K562 (cell line): ENCODE data around the gene SIAE. TPM values are rescaled to one million over a fixed set of nuclear protein-coding genes. Genes with fewer than 3 reads are reported as not detected.

Experiments used
- ATAC-seq: fragments of 200-7000 bp; cut with Tn5 transposase; 3 replicates; pipeline ENCODE4 v1.9.1; 2020; ENCODE audit warnings: moderate library complexity
- BruUV-seq: library from RNA; stranded (reverse); fragments of 400-500 nt; replicated peaks from 2 replicates; lab custom pipeline; 2021; lab: Mats Ljungman, UMichigan
- CTCF ChIA-PET: fragments of 300-600 bp; formaldehyde crosslinking; extraction: SDS; loops from one replicate; lab custom pipeline; 2021; ENCODE audit warnings: low intra/inter-chr PET ratio; lab: Yijun Ruan, JAX
- POLR2A ChIA-PET: fragments of 300-600, 350-650 bp; sonication (Branson Sonifier 250); formaldehyde crosslinking; extraction: SDS; loops from one replicate; lab custom pipeline; 2021; ENCODE audit warnings: antibody characterized with exemption, inconsistent platforms; lab: Yijun Ruan, JAX
- DNase-seq, 4 experiments: peaks; one replicate each; pipeline versions ENCODE4 v3.0.0 to v3.0.0-alpha.2; 2011 to 2018; ENCODE audit warnings: low spot score in 3 of 4, mixed read lengths in 3 of 4; ENCODE audit errors: extremely low read depth in 1 of 4
- FAIRE-seq: peaks from 2 replicates; lab custom pipeline; 2011; peaks lifted over from hg19 to GRCh38; lab: Jason Lieb, UNC
- H2AFZ ChIP-seq: 2 replicates; pipeline ENCODE4 v1.6.0; 2011; ENCODE audit warnings: low read depth, low read length, control low read depth, inconsistent platforms
- H3K27ac ChIP-seq: fragments of 200-600 bp; 3 replicates; pipeline ENCODE4 v1.8.0; 2011; ENCODE audit warnings: low read depth, mild to moderate bottlenecking, control low read depth, inconsistent platforms, low read length, moderate library complexity, mixed read lengths; ENCODE audit errors: extremely low read depth
- H3K27me3 ChIP-seq, 2 experiments: fragments of 300-600 bp in 1 of 2; 2 replicates in 1 of 2; 3 replicates in 1 of 2; pipeline versions ENCODE4 v1.6.0 to v1.8.0; 2011; ENCODE audit warnings: inconsistent platforms in 2 of 2, low read length in 2 of 2, mild to moderate bottlenecking in 1 of 2, mixed read lengths in 1 of 2, moderate library complexity in 1 of 2; ENCODE audit not compliant: control insufficient read depth in 2 of 2, insufficient read depth in 2 of 2
- H3K36me3 ChIP-seq: fragments of 300-600 bp; 3 replicates; pipeline ENCODE4 v1.8.0; 2011; ENCODE audit warnings: mild to moderate bottlenecking, low read length, inconsistent platforms; ENCODE audit not compliant: control insufficient read depth, insufficient read depth
- H3K4me1 ChIP-seq, 2 experiments: fragments of 200-600 bp in 1 of 2; replicated peaks in 1 of 2; 2 replicates in 1 of 2; 3 replicates in 1 of 2; pipeline versions ENCODE4 v1.5.1 to v1.8.0; 2011; ENCODE audit warnings: inconsistent platforms in 2 of 2, low read length in 2 of 2, mild to moderate bottlenecking in 1 of 2, mixed read lengths in 1 of 2, moderate library complexity in 1 of 2; ENCODE audit not compliant: control insufficient read depth in 2 of 2, insufficient read depth in 2 of 2
- H3K4me2 ChIP-seq: 2 replicates; pipeline ENCODE4 v1.6.1; 2011; ENCODE audit warnings: low read length, control low read depth, inconsistent platforms, mixed read lengths; ENCODE audit not compliant: insufficient read depth
- H3K4me3 ChIP-seq: fragments of 200-600 bp; sonication (generic), shearing (Covaris generic); 2 replicates; pipeline ENCODE4 v1.5.1; 2016; ENCODE audit warnings: control low read depth, inconsistent platforms
- H3K79me2 ChIP-seq: fragments of 200-600 bp; 3 replicates; pipeline ENCODE4 v1.8.0; 2011; ENCODE audit warnings: low read length, inconsistent platforms; ENCODE audit not compliant: control insufficient read depth, insufficient read depth
- H3K9ac ChIP-seq, 2 experiments: 2 replicates each; pipeline versions ENCODE4 v1.6.0 to v1.6.1; 2011; ENCODE audit warnings: low read depth in 2 of 2, low read length in 2 of 2, control low read depth in 1 of 2, inconsistent platforms in 1 of 2, mild to moderate bottlenecking in 1 of 2, mixed read lengths in 1 of 2; ENCODE audit not compliant: insufficient read depth in 1 of 2
- H3K9me1 ChIP-seq: one replicate; pipeline ENCODE4 v1.6.0; 2011; ENCODE audit warnings: inconsistent platforms, mild to moderate bottlenecking, low read length, moderate library complexity; ENCODE audit not compliant: control insufficient read depth, insufficient read depth
- H3K9me3 ChIP-seq: replicated peaks from 2 replicates; pipeline ENCODE4 v1.5.1; 2011; ENCODE audit warnings: low read depth, low read length, inconsistent platforms; ENCODE audit not compliant: control insufficient read depth, insufficient read depth
- H4K20me1 ChIP-seq: replicated peaks from 2 replicates; pipeline ENCODE4 v1.6.1; 2011; ENCODE audit warnings: low read length, inconsistent platforms, mixed read lengths; ENCODE audit not compliant: control insufficient read depth, insufficient read depth
- DEAF1 ChIP-seq: fragments of 450-650 bp; formaldehyde crosslinking; IDR thresholded peaks from 2 replicates; pipeline ENCODE4 v1.4.0; 2020; ENCODE audit warnings: mild to moderate bottlenecking, moderate library complexity
- MTF1 ChIP-seq: fragments of 250-450 bp; sonication (Bioruptor Pico); IDR thresholded peaks from 2 replicates; pipeline ENCODE4 v1.9.0; 2021; ENCODE audit warnings: moderate library complexity, mild to moderate bottlenecking, inconsistent platforms, borderline replicate concordance
- RAD21 ChIP-seq, 2 experiments: fragments of 250-450 bp in 1 of 2; fragments of 450-650 bp in 1 of 2; sonication (Bioruptor Pico) in 1 of 2; formaldehyde crosslinking in 1 of 2; IDR thresholded peaks in 1 of 2; conservative IDR thresholded peaks in 1 of 2; 2 replicates each; pipeline versions ENCODE4 v1.4.0 to v1.8.0; 2020 to 2022; ENCODE audit warnings: mild to moderate bottlenecking in 2 of 2, moderate library complexity in 1 of 2
- REST ChIP-seq, 2 experiments: fragments of 450-650 bp; formaldehyde crosslinking in 1 of 2; IDR thresholded peaks; 2 replicates each; pipeline versions ENCODE4 v1.4.0 to v1.6.1; 2014 to 2020; ENCODE audit warnings: mild to moderate bottlenecking in 2 of 2, borderline replicate concordance in 1 of 2, low read depth in 1 of 2
- SMC3 ChIP-seq: conservative IDR thresholded peaks from 2 replicates; pipeline ENCODE4 v1.6.1; 2011; ENCODE audit warnings: low read depth, low read length, improper control_type of control experiment; ENCODE audit not compliant: insufficient read depth
- WGBS: fragments of 100-300 bp; shearing (Covaris generic); methylation state at CpG from one replicate; pipeline ENCODE4 v1.1.6; 2016; ENCODE audit warnings: low coverage, mixed read lengths; ENCODE audit not compliant: insufficient coverage; ENCODE audit errors: missing lambda C conversion rate; 5-methylcytosine and 5-hydroxymethylcytosine counted together
- in situ Hi-C: fragments of 300-500 bp; cut with MboI; formaldehyde crosslinking; loops from 4 replicates; pipeline ENCODE4 v1.15.0; 2018; ENCODE audit warnings: inconsistent platforms, mixed read lengths
- intact Hi-C: fragments of 100-400 bp; cut with micrococcal nuclease; formaldehyde crosslinking; loops from 2 replicates; pipeline ENCODE4 v1.14.2; 2022
- polyA plus RNA-seq, 8 experiments: library from polyadenylated mRNA; depleted of rRNA in 4 of 8; stranded (reverse) in 5 of 8; unstranded in 3 of 8; fragments of >200 nt; fragmentation: Nextera tagmentation in 2 of 8; fragmentation: Illumina TruSeq in 1 of 8; extraction: Ambion mirVana in 2 of 8; extraction: Trizol in 1 of 8; gene quantifications; 2 replicates each; pipeline versions ENCODE4 v1.2.1 to v1.2.3, GENCODE V29; 2011 to 2014; ENCODE audit warnings: inconsistent platforms in 1 of 8, missing spikeins in 1 of 8
- total RNA-seq, 7 experiments: library from RNA; depleted of rRNA in 6 of 7; stranded (reverse); fragments of >200 nt in 6 of 7; fragmentation: Illumina TruSeq in 2 of 7; extraction: Trizol in 2 of 7; gene quantifications; 2 replicates each; pipeline versions ENCODE4 v1.2.1 to v1.2.3, GENCODE V29; 2011 to 2021; ENCODE audit warnings: low replicate concordance in 1 of 7
- TF ChIP-seq, protein P1 (sequence below): fragments of 250-450 bp; sonication (Bioruptor Pico); IDR thresholded peaks from 2 replicates; pipeline ENCODE4 v1.8.0; 2021; ENCODE audit warnings: moderate library complexity, mild to moderate bottlenecking, inconsistent platforms
- TF ChIP-seq, protein P2 (sequence below): IDR thresholded peaks from 2 replicates; pipeline ENCODE4 v1.6.1; 2016; ENCODE audit warnings: missing genetic modification characterization, missing compliant biosample characterization

Gene SIAE
- total and polyA plus RNA-seq, 9 of the 15 experiments (the other 6 are each of a cell fraction or from before 2014, with no cell fraction given), result 0.89 to 9.6 (median 3.7) TPM

GRCh38 chr11:124586238-124586860 is 87.2 kb downstream of the SIAE start:
- Histone ChIP-seq H3K9ac (no peak overlapping the region), H3K9me1 (no peaks in the 10 kb centered on the region), H3K27me3 (no peaks in the 10 kb centered on the region), H3K36me3 (no peaks in the 10 kb centered on the region), H3K79me2 (no peaks in the 10 kb centered on the region), H3K4me1 (peaks cover 0 to 5% of the 10 kb centered on the region in 2 experiments; a peak in 2 of 5 replicates), H4K20me1 (no peaks in the 10 kb centered on the region), H3K27ac (no peak overlapping the region), H3K9me3 (no peaks in the 10 kb centered on the region), H3K4me3 (no peak overlapping the region), H3K4me2 (no peak overlapping the region), H2AFZ (no peak overlapping the region)
- ChIA-PET POLR2A (no interaction called here), CTCF (interaction anchor here (0.7 to 1.6 kb wide), 7 partner anchors 121 to 516 kb away, joined by 3 to 9 read pairs (median 3); no protein-coding TSS in a partner anchor)
- intact Hi-C loops, result loop anchor here (1.0 to 10.0 kb wide), 3 partner anchors 171 to 518 kb away; no protein-coding TSS in a partner anchor
- 2% methylated on average over 3 of the region's 3 CpGs for WGBS
- DNase-seq (peak; percentile 25 to 75 (median 41)), FAIRE-seq (peak; percentile 84), ATAC-seq (peak; percentile 84)
- in situ Hi-C loops, result loop anchor here (5.0 to 25.0 kb wide), 2 partner anchors 169 to 524 kb away; no protein-coding TSS in a partner anchor
- BruUV-seq, result no TSS peak
- TF ChIP-seq, protein P1, sequence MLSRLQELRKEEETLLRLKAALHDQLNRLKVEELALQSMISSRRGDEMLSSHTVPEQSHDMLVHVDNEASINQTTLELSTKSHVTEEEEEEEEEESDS (CRISPR knock-in tag), result no peak
- TF ChIP-seq DEAF1 (CRISPR knock-in tag) (0 out of 2 replicates have a peak, but pooled peaks have one; percentile 29), SMC3 (peak; percentile 59; the same call in 1 of the 2 replicates), RAD21 (CRISPR knock-in tag; conservative IDR thresholded peaks at IDR 0.05 in 1 of 2, IDR thresholded peaks at IDR 0.05 in 1 of 2) (peak; percentile 68 to 73), REST (IDR thresholded peaks at IDR 0.05; ENCODE audit: borderline replicate concordance) (peak; percentile 47; the same call in 1 of the 2 replicates), REST (CRISPR knock-in tag; IDR thresholded peaks at IDR 0.05; ENCODE audit: low read depth) (no peak), MTF1 (CRISPR knock-in tag) (no peak)
- TF ChIP-seq, protein P2, sequence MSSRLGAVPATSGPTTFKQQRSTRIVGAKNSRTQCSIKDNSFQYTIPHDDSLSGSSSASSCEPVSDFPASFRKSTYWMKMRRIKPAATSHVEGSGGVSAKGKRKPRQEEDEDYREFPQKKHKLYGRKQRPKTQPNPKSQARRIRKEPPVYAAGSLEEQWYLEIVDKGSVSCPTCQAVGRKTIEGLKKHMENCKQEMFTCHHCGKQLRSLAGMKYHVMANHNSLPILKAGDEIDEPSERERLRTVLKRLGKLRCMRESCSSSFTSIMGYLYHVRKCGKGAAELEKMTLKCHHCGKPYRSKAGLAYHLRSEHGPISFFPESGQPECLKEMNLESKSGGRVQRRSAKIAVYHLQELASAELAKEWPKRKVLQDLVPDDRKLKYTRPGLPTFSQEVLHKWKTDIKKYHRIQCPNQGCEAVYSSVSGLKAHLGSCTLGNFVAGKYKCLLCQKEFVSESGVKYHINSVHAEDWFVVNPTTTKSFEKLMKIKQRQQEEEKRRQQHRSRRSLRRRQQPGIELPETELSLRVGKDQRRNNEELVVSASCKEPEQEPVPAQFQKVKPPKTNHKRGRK (tag), result peak; percentile 70
